GM23248 (cell line): ENCODE measurements around the gene PCDHGA1.

Experiments
- EZH2 ChIP-seq: fragments of 200-600 bp; sonication (generic); IDR thresholded peaks from 2 replicates; pipeline ENCODE4 v1.6.1; 2018; ENCODE audit warnings: antibody characterized with exemption, mild to moderate bottlenecking; ENCODE audit not compliant: insufficient read depth, poor library complexity, severe bottlenecking
- EZH2phosphoT487 ChIP-seq: fragments of 200-600 bp; sonication (generic); IDR thresholded peaks from 2 replicates; pipeline ENCODE4 v1.6.1; 2018; ENCODE audit warnings: antibody characterized with exemption, moderate library complexity, mild to moderate bottlenecking, low read depth; ENCODE audit not compliant: insufficient read depth

- TF ChIP-seq EZH2phosphoT487 (no peak), EZH2 (no peak)
Measured at GRCh38 chr5:141319202-141319601, 11.1 kb upstream of the PCDHGA1 start.
